SU-DHL-6 (cell line): ENCODE measurements around the gene ASB15.

Source experiments
- H2AFZ ChIP-seq: fragments of 200-600 bp; sonication (generic); 2 replicates; pipeline ENCODE4 v1.6.1; 2014; ENCODE audit warnings: low read depth, mild to moderate bottlenecking, moderate library complexity, mixed read lengths, antibody characterized with exemption, low read length; ENCODE audit not compliant: severe bottlenecking
- H3F3A ChIP-seq: fragments of 200-600 bp; shearing (Covaris generic); 2 replicates; pipeline ENCODE4 v1.6.0; 2016; ENCODE audit warnings: antibody characterized with exemption, mild to moderate bottlenecking; ENCODE audit not compliant: insufficient read depth
- H3K27ac ChIP-seq: fragments of 200-600 bp; sonication (generic); 2 replicates; pipeline ENCODE4 v1.5.1; 2016; ENCODE audit warnings: low read depth, mild to moderate bottlenecking, low read length, moderate library complexity, mixed read lengths
- H3K27me3 ChIP-seq: fragments of 200-600 bp; sonication (generic), shearing (Covaris generic); 2 replicates; pipeline ENCODE4 v1.6.0; 2014; ENCODE audit warnings: mild to moderate bottlenecking, low read length
- H3K36me3 ChIP-seq: fragments of 200-600 bp; sonication (generic); 2 replicates; pipeline ENCODE4 v1.6.1; 2014; ENCODE audit warnings: mild to moderate bottlenecking, low read length, mixed read lengths
- H3K4me2 ChIP-seq: fragments of 300-600, 200-600 bp; shearing (Covaris generic), sonication (generic); 2 replicates; pipeline ENCODE4 v1.6.0; 2014; ENCODE audit warnings: low read length, low read depth, mild to moderate bottlenecking; ENCODE audit not compliant: poor library complexity, severe bottlenecking
- H3K4me3 ChIP-seq: fragments of 200-600 bp; sonication (generic); 2 replicates; pipeline ENCODE4 v1.5.1; 2014; ENCODE audit warnings: antibody characterized with exemption, low read length, mild to moderate bottlenecking, mixed read lengths; ENCODE audit not compliant: insufficient read depth, poor library complexity, severe bottlenecking
- H3K79me2 ChIP-seq: fragments of 200-600 bp; sonication (generic); 2 replicates; pipeline ENCODE4 v1.6.1; 2014; ENCODE audit warnings: mild to moderate bottlenecking, low read length, moderate library complexity; ENCODE audit not compliant: insufficient read depth
- H3K9ac ChIP-seq: fragments of 200-600 bp; sonication (generic); 2 replicates; pipeline ENCODE4 v1.7.0; 2014; ENCODE audit warnings: mild to moderate bottlenecking, low read length
- H3K9me2 ChIP-seq: fragments of 200-600 bp; sonication (generic); replicated peaks from 2 replicates; pipeline ENCODE4 v1.6.1; 2014; ENCODE audit warnings: low read length; ENCODE audit not compliant: insufficient read depth
- H3K9me3 ChIP-seq: fragments of 200-600 bp; sonication (generic); 2 replicates; pipeline ENCODE4 v1.6.1; 2014; ENCODE audit warnings: low read length, mixed read lengths; ENCODE audit not compliant: insufficient read depth
- H4K20me1 ChIP-seq: fragments of 200-600 bp; sonication (generic); 2 replicates; pipeline ENCODE4 v1.6.1; 2014; ENCODE audit warnings: low read depth, mild to moderate bottlenecking, antibody characterized with exemption, low read length, moderate library complexity, mixed read lengths
- EZH2phosphoT487 ChIP-seq: fragments of 200-600 bp; sonication (generic), shearing (Covaris generic); conservative IDR thresholded peaks from 2 replicates; pipeline ENCODE4 v1.6.1; 2018; ENCODE audit warnings: mild to moderate bottlenecking, antibody characterized with exemption, low read length, moderate library complexity, mixed read lengths
- TF ChIP-seq, protein P1 (sequence below): fragments of 200-600 bp; sonication (generic); IDR thresholded peaks from one replicate; pipeline ENCODE4 v1.5.1; 2017; ENCODE audit warnings: antibody characterized with exemption, mild to moderate bottlenecking, low read length, moderate library complexity; ENCODE audit not compliant: insufficient read depth, poor library complexity, severe bottlenecking

The ASB15 gene

GRCh38 chr7:123555484-123555883 is 46.1 kb upstream of the ASB15 start:
- Histone ChIP-seq H3K4me3 (no peak overlapping the region), H3K79me2 (peaks cover 16% of the 10 kb centered on the region), H3K27me3 (no peaks in the 10 kb centered on the region), H3K9me2 (no peaks in the 10 kb centered on the region), H3F3A (no peaks in the 10 kb centered on the region), H4K20me1 (no peaks in the 10 kb centered on the region), H3K27ac (no peak overlapping the region), H3K9ac (no peak overlapping the region), H3K4me2 (peak overlapping the region; percentile 81), H2AFZ (no peak overlapping the region), H3K9me3 (no peaks in the 10 kb centered on the region), H3K36me3 (no peaks in the 10 kb centered on the region)
- TF ChIP-seq EZH2phosphoT487: no peak
- TF ChIP-seq, protein P1, sequence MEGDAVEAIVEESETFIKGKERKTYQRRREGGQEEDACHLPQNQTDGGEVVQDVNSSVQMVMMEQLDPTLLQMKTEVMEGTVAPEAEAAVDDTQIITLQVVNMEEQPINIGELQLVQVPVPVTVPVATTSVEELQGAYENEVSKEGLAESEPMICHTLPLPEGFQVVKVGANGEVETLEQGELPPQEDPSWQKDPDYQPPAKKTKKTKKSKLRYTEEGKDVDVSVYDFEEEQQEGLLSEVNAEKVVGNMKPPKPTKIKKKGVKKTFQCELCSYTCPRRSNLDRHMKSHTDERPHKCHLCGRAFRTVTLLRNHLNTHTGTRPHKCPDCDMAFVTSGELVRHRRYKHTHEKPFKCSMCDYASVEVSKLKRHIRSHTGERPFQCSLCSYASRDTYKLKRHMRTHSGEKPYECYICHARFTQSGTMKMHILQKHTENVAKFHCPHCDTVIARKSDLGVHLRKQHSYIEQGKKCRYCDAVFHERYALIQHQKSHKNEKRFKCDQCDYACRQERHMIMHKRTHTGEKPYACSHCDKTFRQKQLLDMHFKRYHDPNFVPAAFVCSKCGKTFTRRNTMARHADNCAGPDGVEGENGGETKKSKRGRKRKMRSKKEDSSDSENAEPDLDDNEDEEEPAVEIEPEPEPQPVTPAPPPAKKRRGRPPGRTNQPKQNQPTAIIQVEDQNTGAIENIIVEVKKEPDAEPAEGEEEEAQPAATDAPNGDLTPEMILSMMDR: no peak

DNA sequence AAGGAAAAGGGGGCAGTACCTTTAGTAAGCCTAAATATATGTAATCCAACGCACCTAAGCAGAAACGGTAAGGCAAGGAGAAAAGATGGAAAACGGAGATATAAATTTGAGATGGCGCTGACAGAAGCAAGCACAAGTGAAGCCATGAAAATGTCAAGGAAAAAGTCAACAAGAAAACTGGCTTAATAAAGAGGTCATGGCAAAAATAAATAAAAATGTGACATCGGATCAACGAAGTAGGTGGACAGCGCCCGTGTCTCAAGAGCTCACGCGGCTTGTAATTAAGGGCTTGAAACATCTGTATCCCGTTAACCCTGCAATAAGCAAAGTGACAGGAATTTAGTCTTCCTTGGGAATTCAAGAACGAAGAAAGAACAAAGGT is 44.6 kb upstream of the ASB15 start:
- H3K9ac ChIP-seq: peak overlapping the region; percentile 77
- peaks cover 16% of the 10 kb centered on the region for H3K79me2 ChIP-seq
- H3K4me3 ChIP-seq: peak overlapping the region; percentile 89
- H3F3A ChIP-seq: no peaks in the 10 kb centered on the region
- H2AFZ ChIP-seq: peak overlapping the region; percentile 93
- H3K27ac ChIP-seq: peak overlapping the region; percentile 16; the same call in 1 of the 2 replicates
- TF ChIP-seq, protein P1: no peak
- TF ChIP-seq EZH2phosphoT487: no peak
- H4K20me1 ChIP-seq: no peaks in the 10 kb centered on the region
- no peaks in the 10 kb centered on the region for H3K27me3 ChIP-seq
- H3K9me3 ChIP-seq: no peaks in the 10 kb centered on the region
- H3K9me2 ChIP-seq: no peaks in the 10 kb centered on the region
- no peaks in the 10 kb centered on the region for H3K36me3 ChIP-seq
- H3K4me2 ChIP-seq: peak overlapping the region; percentile 81

DNA sequence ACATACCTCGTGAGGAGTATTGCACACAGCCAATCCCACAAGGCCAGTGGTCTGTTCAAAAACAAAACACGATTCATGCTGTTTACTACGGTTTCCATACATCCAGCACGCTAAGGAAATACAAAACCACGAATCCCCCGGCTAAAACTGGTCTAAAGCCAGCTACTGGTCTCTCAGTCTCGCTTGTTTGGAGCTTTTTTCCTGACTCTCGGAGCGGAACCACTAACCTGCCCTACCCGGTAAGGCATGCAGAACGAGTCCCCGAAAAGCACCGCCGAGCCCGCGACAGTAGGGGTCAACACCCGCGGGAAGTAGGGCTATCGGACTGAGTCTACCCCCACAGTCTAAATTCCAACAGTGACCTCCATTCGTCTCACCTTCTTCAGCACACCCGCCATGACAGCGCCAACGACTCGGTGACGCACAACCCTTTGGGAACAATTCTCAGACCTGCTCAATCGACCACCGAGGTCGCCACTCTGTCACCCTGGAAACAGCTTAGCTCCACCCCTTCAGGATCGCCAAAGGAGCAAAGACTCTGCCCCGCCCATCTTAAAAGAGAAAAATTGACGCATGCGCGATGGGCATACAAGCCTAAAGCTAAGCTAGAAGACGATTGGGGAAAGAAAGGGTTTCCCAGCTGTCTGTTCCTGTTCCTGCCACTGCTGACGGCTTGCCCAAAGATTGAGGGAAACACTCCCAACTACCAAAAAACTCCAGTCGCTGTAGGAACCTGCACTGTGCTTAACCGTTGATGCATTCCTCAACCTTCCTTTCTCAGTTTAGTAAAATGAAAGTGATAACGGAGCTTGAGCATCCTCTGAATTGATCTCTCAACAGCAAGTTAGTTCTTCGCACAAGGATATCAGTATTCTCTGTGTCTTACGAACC is 44.0 kb upstream of the ASB15 start, which contains the start of gene NDUFA5:
Gene NDUFA5, minus strand, starts transcription at position 421 of the 891 bp plus-strand sequence. Its CDS starts 23 bp downstream, at position 398.
- peak within 1 kb of the TSS; percentile 93 for H2AFZ ChIP-seq
- H3K9me2 ChIP-seq: no peaks in the 10 kb centered on the region
- H3K4me2 ChIP-seq: peak within 1 kb of the TSS; percentile 81
- H3K9me3 ChIP-seq: no peaks in the 10 kb centered on the region
- H3K79me2 ChIP-seq: peaks cover 15% of the 10 kb centered on the region
- H3K4me3 ChIP-seq: peak within 1 kb of the TSS; percentile 89
- H4K20me1 ChIP-seq: no peaks in the 10 kb centered on the region
- no peaks in the 10 kb centered on the region for H3K27me3 ChIP-seq
- H3K27ac ChIP-seq: peak within 1 kb of the TSS; percentile 16; the same call in 1 of the 2 replicates
- no peaks in the 10 kb centered on the region for H3F3A ChIP-seq
- no peaks in the 10 kb centered on the region for H3K36me3 ChIP-seq
- TF ChIP-seq, protein P1: no peak
- TF ChIP-seq EZH2phosphoT487: no peak
- peak within 1 kb of the TSS; percentile 77 for H3K9ac ChIP-seq
